Measurements from ENCODE around the gene BRINP2.

GRCh38 chr1:177138347-177138746 lies 32.4 kb upstream of the BRINP2 start:
- TF ChIP-seq POLR2A (IDR thresholded peaks at IDR 0.05) (no peak), CTCF (IDR thresholded peaks at IDR 0.05) (no peak)
